ENCODE measurements around the gene LCNL1.
A peak's percentile ranks its signal among the peaks of the same experiment; 100 is the strongest.

LCNL1 gene

GRCh38 chr9:136960212-136960937, 22.4 kb upstream of the LCNL1 start:
- DNase-seq = no peak

GRCh38 chr9:136960938-136961275, 21.9 kb upstream of the LCNL1 start:
- DNase-seq = no peak

- peak; percentile 33 for DNase-seq
Observed at GRCh38 chr9:136961279-136962065, 21.3 kb upstream of the LCNL1 start.

- DNase-seq = no peak
Observed at GRCh38 chr9:136962163-136962562, 20.6 kb upstream of the LCNL1 start.

- DNase-seq = no peak
Observed at GRCh38 chr9:136962701-136963248, 20.0 kb upstream of the LCNL1 start.

- DNase-seq = no peak
Observed at GRCh38 chr9:136963341-136963740, 19.5 kb upstream of the LCNL1 start.

GRCh38 chr9:136963751-136964150, 19.0 kb upstream of the LCNL1 start:
- DNase-seq = no peak

GRCh38 chr9:136964171-136964689, 18.6 kb upstream of the LCNL1 start:
- no peak for DNase-seq

- DNase-seq = no peak
Observed at GRCh38 chr9:136964833-136965422, 17.9 kb upstream of the LCNL1 start.

- peak; percentile 70 for DNase-seq
Observed at GRCh38 chr9:136965771-136966484, 16.9 kb upstream of the LCNL1 start.

- no peak for DNase-seq
Observed at GRCh38 chr9:136968333-136969127, 14.3 kb upstream of the LCNL1 start.

GRCh38 chr9:136969150-136969549, 13.6 kb upstream of the LCNL1 start:
- DNase-seq = no peak

GRCh38 chr9:136969774-136970173, 13.0 kb upstream of the LCNL1 start:
- no peak for DNase-seq

GRCh38 chr9:136970361-136970760, 12.4 kb upstream of the LCNL1 start:
- DNase-seq = no peak

- DNase-seq = no peak
Observed at GRCh38 chr9:136971746-136972145, 11.0 kb upstream of the LCNL1 start.

- DNase-seq = no peak
Observed at GRCh38 chr9:136972335-136972734, 10.5 kb upstream of the LCNL1 start.

GRCh38 chr9:136972743-136973142, 10.1 kb upstream of the LCNL1 start:
- no peak for DNase-seq

- DNase-seq = no peak
Observed at GRCh38 chr9:136973618-136974617, 8.9 kb upstream of the LCNL1 start.

GRCh38 chr9:136974817-136975535, 7.8 kb upstream of the LCNL1 start:
- DNase-seq = no peak

- DNase-seq = no peak
Observed at GRCh38 chr9:136975644-136976043, 7.1 kb upstream of the LCNL1 start.
